HEK293 (cell line): ENCODE data around the gene MYL10.

Experiments used
- CTCF ChIP-seq: fragments of 450-650 bp; formaldehyde crosslinking; IDR thresholded peaks from 2 replicates; pipeline ENCODE4 v1.5.1; 2016; ENCODE audit warnings: missing biosample characterization, missing genetic modification characterization
- PATZ1 ChIP-seq: fragments of 450-650 bp; formaldehyde crosslinking; IDR thresholded peaks from 2 replicates; pipeline ENCODE4 v1.5.1; 2016; ENCODE audit warnings: missing biosample characterization, missing genetic modification characterization
- REPIN1 ChIP-seq: fragments of 450-650 bp; formaldehyde crosslinking; IDR thresholded peaks from 2 replicates; pipeline ENCODE4 v1.5.1; 2017; ENCODE audit warnings: missing biosample characterization, missing genetic modification characterization, low read depth
- TCF7L2 ChIP-seq: IDR thresholded peaks from 2 replicates; pipeline ENCODE4 v1.6.1; 2011; ENCODE audit warnings: low read depth, mild to moderate bottlenecking, inconsistent platforms, low read length, moderate library complexity, borderline replicate concordance
- ZBTB49 ChIP-seq: fragments of 450-650 bp; formaldehyde crosslinking; IDR thresholded peaks from 2 replicates; pipeline ENCODE4 v1.5.1; 2016; ENCODE audit warnings: missing biosample characterization, missing genetic modification characterization, low read depth

GRCh38 chr7:101620991-101621390, 8.1 kb downstream of the MYL10 start:
- TF ChIP-seq REPIN1 = no peak
- no peak for TF ChIP-seq ZBTB49 (tag by site-specific recombination)
- TF ChIP-seq PATZ1 (tag by site-specific recombination) = no peak
- TF ChIP-seq CTCF (tag by site-specific recombination) = no peak
- no peak for TF ChIP-seq TCF7L2
